ENCODE results near the gene ZC3H6.

Gene ZC3H6, protein sequence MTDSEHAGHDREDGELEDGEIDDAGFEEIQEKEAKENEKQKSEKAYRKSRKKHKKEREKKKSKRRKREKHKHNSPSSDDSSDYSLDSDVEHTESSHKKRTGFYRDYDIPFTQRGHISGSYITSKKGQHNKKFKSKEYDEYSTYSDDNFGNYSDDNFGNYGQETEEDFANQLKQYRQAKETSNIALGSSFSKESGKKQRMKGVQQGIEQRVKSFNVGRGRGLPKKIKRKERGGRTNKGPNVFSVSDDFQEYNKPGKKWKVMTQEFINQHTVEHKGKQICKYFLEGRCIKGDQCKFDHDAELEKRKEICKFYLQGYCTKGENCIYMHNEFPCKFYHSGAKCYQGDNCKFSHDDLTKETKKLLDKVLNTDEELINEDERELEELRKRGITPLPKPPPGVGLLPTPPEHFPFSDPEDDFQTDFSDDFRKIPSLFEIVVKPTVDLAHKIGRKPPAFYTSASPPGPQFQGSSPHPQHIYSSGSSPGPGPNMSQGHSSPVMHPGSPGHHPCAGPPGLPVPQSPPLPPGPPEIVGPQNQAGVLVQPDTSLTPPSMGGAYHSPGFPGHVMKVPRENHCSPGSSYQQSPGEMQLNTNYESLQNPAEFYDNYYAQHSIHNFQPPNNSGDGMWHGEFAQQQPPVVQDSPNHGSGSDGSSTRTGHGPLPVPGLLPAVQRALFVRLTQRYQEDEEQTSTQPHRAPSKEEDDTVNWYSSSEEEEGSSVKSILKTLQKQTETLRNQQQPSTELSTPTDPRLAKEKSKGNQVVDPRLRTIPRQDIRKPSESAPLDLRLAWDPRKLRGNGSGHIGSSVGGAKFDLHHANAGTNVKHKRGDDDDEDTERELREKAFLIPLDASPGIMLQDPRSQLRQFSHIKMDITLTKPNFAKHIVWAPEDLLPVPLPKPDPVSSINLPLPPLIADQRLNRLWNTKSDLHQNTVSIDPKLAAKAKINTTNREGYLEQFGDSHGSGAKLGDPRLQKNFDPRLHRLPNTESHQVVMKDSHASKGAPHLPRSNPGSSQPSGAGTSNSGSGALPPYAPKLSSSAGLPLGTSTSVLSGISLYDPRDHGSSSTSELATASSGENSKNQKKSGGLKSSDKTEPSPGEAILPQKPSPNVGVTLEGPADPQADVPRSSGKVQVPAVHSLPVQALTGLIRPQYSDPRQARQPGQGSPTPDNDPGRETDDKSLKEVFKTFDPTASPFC

DNA sequence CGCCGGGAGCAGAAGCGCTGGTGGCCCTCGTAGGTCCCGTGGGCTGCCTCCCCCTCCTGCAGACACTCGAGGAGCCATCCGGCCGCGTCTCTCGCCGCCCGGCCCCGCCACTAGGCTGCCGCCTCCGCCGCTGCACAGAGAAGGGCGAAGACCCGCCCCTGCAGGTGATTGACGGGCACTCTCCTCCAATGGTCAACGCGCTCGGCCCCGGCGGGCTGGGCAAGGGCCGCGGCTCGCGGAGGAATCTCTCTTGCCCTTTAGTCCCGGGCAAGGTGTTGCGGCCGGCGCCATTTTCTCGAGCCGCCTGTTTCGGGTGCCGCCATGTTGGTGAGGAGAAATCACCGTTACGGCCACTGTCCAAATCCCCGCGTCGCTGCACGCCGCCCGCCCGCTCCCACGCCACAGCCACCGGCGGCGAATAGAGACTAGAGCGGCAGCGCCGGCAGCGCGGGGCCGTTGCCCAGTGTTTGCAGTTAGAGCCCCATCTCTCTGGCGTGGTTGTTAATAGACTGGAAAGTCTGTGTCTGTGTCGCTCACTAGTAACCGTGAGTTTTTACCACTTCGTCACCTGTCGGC is at the start of gene ZC3H6:
ZC3H6 (plus strand) TSS at position 287 of the 576 bp plus-strand sequence. CDS start 398 bp downstream, outside the sequence.
- in situ Hi-C loops (cut with HindIII; ENCODE audit: low pct_ligation_motif_present, low pct_unique_long_range_greater_than_20kb, low sequenced_read_pairs), result no loop called here
- peak; percentile 99 for DNase-seq

- DNase-seq, result no peak
- in situ Hi-C loops (cut with HindIII; ENCODE audit: low pct_ligation_motif_present, low pct_unique_long_range_greater_than_20kb, low sequenced_read_pairs), result no loop called here
These were observed 46.0 kb upstream of the ZC3H6 start for GRCh38 chr2:112229348-112229747.

DNA sequence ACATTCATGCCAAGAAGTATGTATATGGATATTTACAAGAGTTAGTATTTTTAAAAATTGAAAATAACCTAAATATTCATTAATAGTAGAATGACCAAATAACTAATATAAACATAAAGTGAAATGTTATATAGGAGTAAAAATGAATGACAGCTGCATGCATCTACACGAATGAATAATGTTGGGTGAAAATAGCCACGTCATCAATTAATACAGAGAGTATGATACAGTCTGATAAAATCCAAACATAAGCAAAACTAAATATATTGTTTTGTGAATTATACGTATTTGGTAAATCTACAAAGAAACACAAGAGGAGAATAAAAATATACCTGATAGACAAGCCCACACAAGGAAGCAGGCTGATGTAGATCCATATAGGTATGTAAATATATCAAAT is 45.0 kb upstream of the ZC3H6 start:
- in situ Hi-C loops (cut with HindIII; ENCODE audit: low pct_ligation_motif_present, low pct_unique_long_range_greater_than_20kb, low sequenced_read_pairs), result no loop called here
- no peak for DNase-seq

- no peak for DNase-seq
- in situ Hi-C loops (cut with HindIII; ENCODE audit: low pct_ligation_motif_present, low pct_unique_long_range_greater_than_20kb, low sequenced_read_pairs), result no loop called here
These were observed 35.5 kb upstream of the ZC3H6 start for GRCh38 chr2:112239862-112240261.

- in situ Hi-C loops (cut with HindIII; ENCODE audit: low pct_ligation_motif_present, low pct_unique_long_range_greater_than_20kb, low sequenced_read_pairs), result no loop called here
These were observed 33.0 kb upstream of the ZC3H6 start for GRCh38 chr2:112242384-112242783.

DNA sequence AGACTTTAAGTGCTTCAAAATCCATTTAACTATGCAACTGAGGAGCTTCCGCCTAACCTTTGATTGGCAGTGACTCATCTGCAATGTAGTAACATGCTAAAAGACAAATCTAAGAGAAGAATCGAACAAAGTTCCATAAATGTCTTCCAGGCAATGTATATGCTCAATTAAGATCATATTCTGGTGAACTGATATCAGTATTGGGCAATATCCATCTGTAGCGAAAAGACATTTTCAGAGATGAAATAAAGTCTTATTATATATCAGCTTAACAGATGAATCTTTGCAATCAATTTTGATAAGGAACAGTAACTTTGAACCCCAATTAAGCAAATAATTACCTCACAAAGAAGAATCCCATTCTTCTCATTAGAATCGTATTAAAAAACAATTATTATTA is 32.2 kb upstream of the ZC3H6 start:
- in situ Hi-C loops (cut with HindIII; ENCODE audit: low pct_ligation_motif_present, low pct_unique_long_range_greater_than_20kb, low sequenced_read_pairs), result no loop called here
- no peak for DNase-seq

More at GRCh38 chr2:112242384-112242783, 33.0 kb upstream of the ZC3H6 start:
- no peak for DNase-seq

DNA sequence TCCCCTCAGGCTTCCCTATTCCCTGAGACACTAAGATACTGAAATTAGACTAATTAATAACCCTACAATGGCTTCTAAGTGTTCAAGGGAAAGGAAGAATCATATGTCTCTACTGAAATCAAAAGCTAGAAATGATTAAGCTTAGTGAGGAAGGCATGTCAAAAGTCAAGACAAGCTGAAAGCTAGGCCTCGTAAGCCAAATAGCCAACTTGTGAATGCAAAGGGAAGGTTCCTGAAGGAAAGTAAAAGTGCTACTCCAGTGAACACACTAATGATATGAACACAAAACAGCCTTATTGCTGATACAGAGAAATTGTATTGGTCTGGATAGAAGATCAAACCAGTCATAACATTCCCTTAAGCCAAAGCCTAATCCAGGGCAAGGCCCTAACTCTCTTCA is 30.5 kb upstream of the ZC3H6 start:
- no peak for DNase-seq
- in situ Hi-C loops (cut with HindIII; ENCODE audit: low pct_ligation_motif_present, low pct_unique_long_range_greater_than_20kb, low sequenced_read_pairs), result no loop called here

DNA sequence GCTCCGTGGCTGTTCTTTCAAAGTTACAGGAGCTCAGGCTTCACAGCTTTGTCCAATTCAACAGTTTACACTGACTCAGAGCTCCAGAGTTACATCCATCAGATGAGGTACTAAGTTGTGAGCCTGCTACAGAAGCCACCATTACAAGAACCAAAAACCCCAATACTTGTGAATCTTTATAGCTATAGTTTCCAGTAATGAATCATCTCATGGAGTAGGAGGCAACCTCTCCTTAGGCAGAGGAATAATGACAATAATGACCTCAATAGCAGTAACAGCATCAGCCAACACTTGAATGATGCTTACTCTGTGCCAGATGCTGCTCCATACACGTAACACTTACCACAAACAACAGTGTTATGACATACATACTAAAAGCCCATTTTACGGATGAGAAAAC is 24.1 kb upstream of the ZC3H6 start:
- no peak for DNase-seq
- in situ Hi-C loops (cut with HindIII; ENCODE audit: low pct_ligation_motif_present, low pct_unique_long_range_greater_than_20kb, low sequenced_read_pairs), result no loop called here

DNA sequence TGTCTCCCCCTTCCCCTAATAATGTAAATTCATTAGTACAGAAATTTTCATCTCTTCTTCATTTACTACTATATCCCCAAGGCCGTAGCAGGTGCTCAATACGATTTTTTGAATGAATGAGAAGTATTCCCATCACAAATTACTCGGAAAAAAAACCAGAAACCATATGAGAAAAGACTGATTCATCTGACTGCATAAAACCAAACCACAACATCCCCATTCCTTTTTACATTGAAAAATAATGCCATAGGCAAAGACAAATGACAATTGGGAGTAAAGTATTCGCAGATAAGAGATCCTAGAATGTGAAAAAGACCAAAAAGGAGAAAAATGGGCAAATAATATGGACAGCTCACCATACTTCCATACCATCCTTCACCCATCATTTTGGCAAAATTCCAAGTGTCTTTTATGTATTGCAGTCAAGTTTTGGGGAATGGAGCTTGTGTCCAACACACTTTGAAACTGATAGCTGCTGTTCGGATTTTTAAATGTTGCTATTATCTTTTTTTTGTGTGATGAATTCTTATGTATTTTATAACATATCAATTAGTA is 22.1 kb upstream of the ZC3H6 start:
- DNase-seq, result no peak
- in situ Hi-C loops (cut with HindIII; ENCODE audit: low pct_ligation_motif_present, low pct_unique_long_range_greater_than_20kb, low sequenced_read_pairs), result no loop called here

DNA sequence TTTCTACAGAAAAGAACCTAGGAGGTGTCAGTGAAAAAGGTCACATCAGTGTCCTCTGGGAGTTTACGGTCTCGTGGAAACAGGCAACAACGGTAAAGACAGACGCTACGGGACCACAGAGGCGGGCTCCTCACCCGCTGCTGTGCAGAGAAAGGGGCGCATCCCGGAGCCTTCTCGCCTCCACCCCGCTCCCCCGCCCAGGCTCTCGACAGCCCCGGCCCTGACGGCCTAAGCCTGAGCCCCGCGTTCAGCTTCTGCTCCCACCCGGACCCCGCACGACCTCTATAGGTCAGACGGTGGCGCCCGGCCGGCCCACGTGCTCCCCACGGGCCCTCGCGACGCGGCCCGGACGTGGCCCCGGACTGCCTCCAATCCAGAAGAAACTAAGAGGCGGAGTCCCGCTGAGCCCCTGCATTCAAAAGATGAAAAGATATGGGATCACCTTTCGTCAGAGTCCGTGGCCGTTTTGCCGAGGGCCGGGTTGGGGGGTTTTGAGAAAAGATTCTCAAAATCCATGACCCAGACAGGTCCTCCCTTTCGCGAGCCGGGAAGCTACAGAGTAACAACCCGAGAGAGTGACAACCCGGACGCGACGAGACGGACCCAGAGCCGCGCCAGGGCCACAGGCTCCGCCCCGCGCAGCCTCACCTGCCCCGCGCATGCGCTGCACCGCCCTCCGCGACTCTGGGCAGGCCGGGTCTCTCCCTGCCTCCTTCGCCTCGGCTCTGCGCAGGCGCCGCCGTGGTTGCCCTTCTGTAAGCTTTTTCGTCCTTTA is 20.7 kb upstream of the ZC3H6 start, which contains the start of gene ZC3H8:
ZC3H8 (minus strand) TSS at position 577 of the 775 bp plus-strand sequence; CDS start at position 516, 61 bp downstream.
- in situ Hi-C loops (cut with HindIII; ENCODE audit: low pct_ligation_motif_present, low pct_unique_long_range_greater_than_20kb, low sequenced_read_pairs), result no loop called here
- DNase-seq, result peak; percentile 93

DNA sequence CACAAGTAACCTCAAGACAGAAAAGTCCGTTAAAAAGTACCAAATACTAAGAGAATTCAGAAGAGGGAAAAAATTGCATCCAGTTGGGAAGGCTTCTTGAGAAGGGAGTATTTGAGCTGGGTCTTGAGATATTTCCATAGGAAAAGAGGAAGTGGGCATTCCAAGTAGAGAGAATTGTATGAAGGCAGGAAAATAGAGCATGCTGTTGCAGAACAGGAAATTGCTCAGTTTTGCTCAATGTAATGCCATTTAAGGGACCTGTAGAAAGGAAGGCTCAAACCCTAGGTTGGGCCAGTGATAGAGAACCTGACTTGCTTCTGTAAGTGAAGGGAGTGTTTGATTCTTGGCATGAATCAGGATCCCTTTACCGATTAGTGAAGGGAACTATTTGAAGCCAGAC is 19.5 kb upstream of the ZC3H6 start:
- in situ Hi-C loops (cut with HindIII; ENCODE audit: low pct_ligation_motif_present, low pct_unique_long_range_greater_than_20kb, low sequenced_read_pairs), result no loop called here
- DNase-seq, result no peak

DNA sequence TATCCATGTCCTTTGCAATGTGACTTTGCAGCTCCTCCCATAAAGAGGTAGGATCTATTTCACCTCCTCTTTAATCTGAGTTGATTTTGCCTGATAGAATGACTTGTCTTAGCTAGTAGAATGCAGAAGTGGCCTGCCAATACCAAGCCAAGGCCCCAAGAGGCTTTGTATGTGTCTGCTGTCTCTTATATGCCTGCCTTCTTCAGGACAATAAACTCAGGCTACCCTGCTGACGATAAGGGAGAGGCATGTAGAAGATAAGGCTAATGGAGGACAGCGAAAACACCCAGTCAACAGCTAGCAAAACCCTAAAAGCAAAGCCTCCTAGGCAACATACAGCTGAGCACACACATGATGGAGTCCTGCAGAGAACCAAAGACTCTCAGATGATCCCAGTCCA is 18.7 kb upstream of the ZC3H6 start:
- in situ Hi-C loops (cut with HindIII; ENCODE audit: low pct_ligation_motif_present, low pct_unique_long_range_greater_than_20kb, low sequenced_read_pairs), result no loop called here
- DNase-seq, result no peak

- DNase-seq, result peak; percentile 57
- in situ Hi-C loops (cut with HindIII; ENCODE audit: low pct_ligation_motif_present, low pct_unique_long_range_greater_than_20kb, low sequenced_read_pairs), result no loop called here
These were observed 17.8 kb upstream of the ZC3H6 start for GRCh38 chr2:112257575-112257974.

DNA sequence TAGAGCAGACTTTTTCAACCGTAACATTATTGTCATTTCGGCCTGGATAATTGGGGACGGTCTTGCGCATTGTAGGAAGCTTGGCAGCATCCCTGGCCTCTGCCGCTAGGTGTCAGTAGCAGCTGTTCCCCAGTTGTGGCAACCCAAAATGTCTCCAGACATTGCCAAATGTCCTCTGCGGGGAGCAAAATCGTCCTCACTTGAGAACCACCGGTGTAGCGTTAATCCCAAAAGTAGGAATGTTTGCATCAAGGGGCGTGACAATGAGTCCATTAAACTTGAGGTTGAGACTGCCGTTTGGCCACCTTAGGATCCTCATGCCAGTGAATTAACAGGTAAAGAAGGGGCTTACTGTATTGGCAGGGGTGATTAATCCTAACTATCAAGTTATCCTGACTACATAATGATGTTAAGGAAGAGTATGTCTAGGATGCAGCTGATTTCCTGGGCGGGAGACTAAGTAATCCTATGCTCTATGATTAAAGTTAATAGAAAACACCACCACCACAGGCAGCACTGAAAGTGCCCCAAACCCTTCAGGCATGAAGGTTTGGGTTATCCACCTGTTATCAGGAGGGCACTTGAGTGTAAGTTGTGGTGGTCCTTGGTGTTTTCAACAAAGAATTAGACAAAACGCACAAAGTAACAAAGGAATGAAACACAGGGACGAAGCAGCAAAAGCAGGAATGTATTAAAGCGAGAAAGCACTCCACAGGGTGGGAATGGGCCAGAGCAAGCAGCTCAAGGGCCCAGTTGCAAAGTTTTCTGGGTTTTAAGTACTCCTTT is 15.7 kb upstream of the ZC3H6 start:
- peak; percentile 75 for DNase-seq
- in situ Hi-C loops (cut with HindIII; ENCODE audit: low pct_ligation_motif_present, low pct_unique_long_range_greater_than_20kb, low sequenced_read_pairs), result no loop called here

DNA sequence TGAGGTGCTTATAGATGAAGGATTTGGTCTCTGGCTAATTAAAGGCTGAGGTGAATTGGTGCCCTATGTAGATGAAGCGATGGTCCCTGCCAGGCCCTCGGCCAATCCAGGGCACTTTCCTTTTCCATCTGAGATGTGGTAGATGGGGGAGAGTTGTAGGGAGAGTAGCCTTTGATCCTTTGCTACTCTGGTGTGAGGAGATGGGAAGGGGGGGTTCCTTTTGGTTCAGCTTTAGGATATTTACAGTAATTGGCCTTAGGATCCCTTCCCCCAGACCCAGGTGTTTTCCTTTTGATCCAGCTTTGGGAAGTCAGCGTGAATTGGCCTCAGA is 15.1 kb upstream of the ZC3H6 start:
- in situ Hi-C loops (cut with HindIII; ENCODE audit: low pct_ligation_motif_present, low pct_unique_long_range_greater_than_20kb, low sequenced_read_pairs), result no loop called here
- DNase-seq, result no peak

GRCh38 chr2:112262876-112263275 is 12.5 kb upstream of the ZC3H6 start:
- in situ Hi-C loops (cut with HindIII; ENCODE audit: low pct_ligation_motif_present, low pct_unique_long_range_greater_than_20kb, low sequenced_read_pairs), result no loop called here
- no peak for DNase-seq

GRCh38 chr2:112268547-112268946 is 6.8 kb upstream of the ZC3H6 start:
- DNase-seq, result no peak
- in situ Hi-C loops (cut with HindIII; ENCODE audit: low pct_ligation_motif_present, low pct_unique_long_range_greater_than_20kb, low sequenced_read_pairs), result no loop called here

Data from ACHN (cell line).